ENCODE results near the gene RABL2B. TPM values are rescaled to one million over a fixed set of nuclear protein-coding genes. Genes with fewer than 3 reads are reported as not detected.

RABL2B gene
- total RNA-seq, 1 experiment from 2014 or later = 38.4 TPM

- Mint-ChIP-seq H3K27ac (ENCODE audit: unreplicated experiment) (no peak overlapping the region), H3K27me3 (ENCODE audit: unreplicated experiment) (peaks cover 76% of the 10 kb centered on the region)
Measured at GRCh38 chr22:50738649-50739227, 44.7 kb downstream of the RABL2B start.

GRCh38 chr22:50737728-50738648 is 45.4 kb downstream of the RABL2B start, which contains the start of gene ACR:
Gene ACR, plus strand, starts transcription at chr22:50738204. Its CDS starts 32 bp downstream, at chr22:50738236.
- Mint-ChIP-seq H3K4me3 (ENCODE audit: low read depth, unreplicated experiment) (no peak within 1 kb of the TSS), H3K27me3 (ENCODE audit: unreplicated experiment) (peaks cover 83% of the 10 kb centered on the region), H3K9me3 (ENCODE audit: low read depth, unreplicated experiment) (no peaks in the 10 kb centered on the region), H3K4me1 (ENCODE audit: low read depth, unreplicated experiment) (peaks cover 2% of the 10 kb centered on the region), H3K27ac (ENCODE audit: unreplicated experiment) (no peak within 1 kb of the TSS), H3K36me3 (ENCODE audit: insufficient read depth, unreplicated experiment) (no peaks in the 10 kb centered on the region)
- intact Hi-C loops (cut with micrococcal nuclease; ENCODE audit: unreplicated experiment) = no loop called here
- CTCF ChIA-PET = no interaction called here
- no TSS peak for BruUV-seq (replicated peaks)
- TF ChIP-seq CTCF (IDR thresholded peaks at IDR 0.05; ENCODE audit: unreplicated experiment) = no peak
- no peak for DNase-seq

More at GRCh38 chr22:50738649-50739227, 44.7 kb downstream of the RABL2B start:
- no peak for DNase-seq
- CTCF ChIA-PET = no interaction called here
- no peaks in the 10 kb centered on the region for H3K4me1 Mint-ChIP-seq (ENCODE audit: low read depth, unreplicated experiment)
- intact Hi-C loops (cut with micrococcal nuclease; ENCODE audit: unreplicated experiment) = no loop called here
- no peak for TF ChIP-seq CTCF (IDR thresholded peaks at IDR 0.05; ENCODE audit: unreplicated experiment)
- H3K9me3 Mint-ChIP-seq (ENCODE audit: low read depth, unreplicated experiment) = no peaks in the 10 kb centered on the region
- H3K4me3 Mint-ChIP-seq (ENCODE audit: low read depth, unreplicated experiment) = no peak overlapping the region
- H3K36me3 Mint-ChIP-seq (ENCODE audit: insufficient read depth, unreplicated experiment) = no peaks in the 10 kb centered on the region
- no TSS peak for BruUV-seq (replicated peaks)

GRCh38 chr22:50735739-50736030 is 47.8 kb downstream of the RABL2B start:
- peaks cover 5% of the 10 kb centered on the region for H3K36me3 Mint-ChIP-seq (ENCODE audit: insufficient read depth, unreplicated experiment)
- no peak overlapping the region for H3K4me3 Mint-ChIP-seq (ENCODE audit: low read depth, unreplicated experiment)
- CTCF ChIA-PET = no interaction called here
- H3K9me3 Mint-ChIP-seq (ENCODE audit: low read depth, unreplicated experiment) = no peaks in the 10 kb centered on the region
- TF ChIP-seq CTCF (IDR thresholded peaks at IDR 0.05; ENCODE audit: unreplicated experiment) = no peak
- no peak for DNase-seq
- intact Hi-C loops (cut with micrococcal nuclease; ENCODE audit: unreplicated experiment) = no loop called here
- H3K27me3 Mint-ChIP-seq (ENCODE audit: unreplicated experiment) = peaks cover 92% of the 10 kb centered on the region
- H3K27ac Mint-ChIP-seq (ENCODE audit: unreplicated experiment) = no peak overlapping the region
- peaks cover 8% of the 10 kb centered on the region for H3K4me1 Mint-ChIP-seq (ENCODE audit: low read depth, unreplicated experiment)
- BruUV-seq (replicated peaks) = no TSS peak

GRCh38 chr22:50734986-50735738 is 48.3 kb downstream of the RABL2B start:
- Mint-ChIP-seq H3K27me3 (ENCODE audit: unreplicated experiment) (peaks cover 87% of the 10 kb centered on the region), H3K27ac (ENCODE audit: unreplicated experiment) (no peak overlapping the region), H3K4me1 (ENCODE audit: low read depth, unreplicated experiment) (peaks cover 8% of the 10 kb centered on the region), H3K9me3 (ENCODE audit: low read depth, unreplicated experiment) (no peaks in the 10 kb centered on the region), H3K4me3 (ENCODE audit: low read depth, unreplicated experiment) (no peak overlapping the region), H3K36me3 (ENCODE audit: insufficient read depth, unreplicated experiment) (peaks cover 5% of the 10 kb centered on the region)
- TF ChIP-seq CTCF (IDR thresholded peaks at IDR 0.05; ENCODE audit: unreplicated experiment) = no peak
- CTCF ChIA-PET = no interaction called here
- BruUV-seq (replicated peaks) = no TSS peak
- intact Hi-C loops (cut with micrococcal nuclease; ENCODE audit: unreplicated experiment) = no loop called here
- DNase-seq = no peak
